Duodenal mucosa (tissue), 2 donors: ENCODE data around the gene SESN3.
"Not testable (repeated sequence)": the region's sequence is repeated elsewhere in the genome, so short reads cannot be mapped to it uniquely, and the experiment has no call there.

Experiments used
- H3K27ac ChIP-seq: one replicate; pipeline ENCODE4 v1.7.0; 2013; ENCODE audit warnings: low read depth, low read length
- H3K27me3 ChIP-seq, 2 donors: one replicate each; pipeline ENCODE4 v1.7.0; 2013; ENCODE audit warnings: low read length in 2 of 2, control low read depth in 1 of 2; ENCODE audit not compliant: insufficient read depth in 2 of 2, control insufficient read depth in 1 of 2
- H3K36me3 ChIP-seq, 2 donors: one replicate each; pipeline ENCODE4 v1.7.0; 2013; ENCODE audit warnings: low read length in 2 of 2, control low read depth in 1 of 2; ENCODE audit not compliant: insufficient read depth in 2 of 2, control insufficient read depth in 1 of 2
- H3K4me1 ChIP-seq, 2 donors: one replicate each; pipeline ENCODE4 v1.7.0; 2013; ENCODE audit warnings: low read length in 2 of 2, control low read depth in 1 of 2; ENCODE audit not compliant: insufficient read depth in 2 of 2, control insufficient read depth in 1 of 2
- H3K4me3 ChIP-seq, 2 donors: one replicate each; pipeline ENCODE4 v1.7.0; 2013; ENCODE audit warnings: low read length in 2 of 2, low read depth in 1 of 2
- H3K9ac ChIP-seq, 2 donors: one replicate each; pipeline ENCODE4 v1.7.0; 2013; ENCODE audit warnings: low read length in 2 of 2, low read depth in 1 of 2
- H3K9me3 ChIP-seq, 2 donors: one replicate each; pipeline ENCODE4 v1.7.0; 2013; ENCODE audit warnings: low read length in 2 of 2, control low read depth in 1 of 2; ENCODE audit not compliant: control insufficient read depth in 1 of 2

Gene SESN3

GRCh38 chr11:95241681-95242081, 10.7 kb upstream of the SESN3 start:
- Histone ChIP-seq H3K9ac (no peak overlapping the region), H3K4me1 (peaks cover 0 to 16% of the 10 kb centered on the region in 2 donors), H3K36me3 (no peaks in the 10 kb centered on the region), H3K27me3 (no peaks in the 10 kb centered on the region), H3K4me3 (no peak overlapping the region), H3K9me3 (no peaks in the 10 kb centered on the region), H3K27ac (no peak overlapping the region)

GRCh38 chr11:95239871-95240649, 9.1 kb upstream of the SESN3 start:
- Histone ChIP-seq H3K27ac (no peak overlapping the region), H3K9me3 (no peaks in the 10 kb centered on the region), H3K9ac (no peak overlapping the region), H3K27me3 (no peaks in the 10 kb centered on the region), H3K36me3 (no peaks in the 10 kb centered on the region), H3K4me3 (no peak overlapping the region), H3K4me1 (peaks cover 0 to 16% of the 10 kb centered on the region in 2 donors)

- Histone ChIP-seq H3K27me3 (no peaks in the 10 kb centered on the region), H3K9ac (peak overlapping the region; percentile 15 to 77), H3K27ac (no peak overlapping the region), H3K4me1 (peaks cover 14 to 17% of the 10 kb centered on the region in 2 donors), H3K4me3 (peak overlapping the region; percentile 74 to 78), H3K9me3 (no peaks in the 10 kb centered on the region), H3K36me3 (no peaks in the 10 kb centered on the region)
Measured at GRCh38 chr11:95232666-95233065, 1.7 kb upstream of the SESN3 start.

- H3K27me3 ChIP-seq: no peaks in the 10 kb centered on the region
- peaks cover 14 to 17% of the 10 kb centered on the region in 2 donors for H3K4me1 ChIP-seq
- H3K9ac ChIP-seq: peak overlapping the region; percentile 77 to 85
- H3K9me3 ChIP-seq: no peaks in the 10 kb centered on the region
- H3K27ac ChIP-seq: peak overlapping the region; percentile 68
- H3K4me3 ChIP-seq: peak overlapping the region; percentile 74 to 78
- no peaks in the 10 kb centered on the region for H3K36me3 ChIP-seq
Measured at GRCh38 chr11:95231881-95232605, 1.0 kb upstream of the SESN3 start.

- Histone ChIP-seq H3K27me3 (no peaks in the 10 kb centered on the region), H3K4me3 (peak overlapping the region; percentile 71 to 80), H3K27ac (no peak overlapping the region), H3K9me3 (no peaks in the 10 kb centered on the region), H3K36me3 (no peaks in the 10 kb centered on the region), H3K9ac (peak overlapping the region; percentile 51 to 73), H3K4me1 (peaks cover 14 to 17% of the 10 kb centered on the region in 2 donors)
Measured at GRCh38 chr11:95230810-95231126, 234 bp downstream of the SESN3 start.

GRCh38 chr11:95229993-95230809, 801 bp downstream of the SESN3 start:
- H3K9ac ChIP-seq: peak overlapping the region; percentile 51 to 73
- peak overlapping the region; percentile 71 to 80 for H3K4me3 ChIP-seq
- H3K9me3 ChIP-seq: no peaks in the 10 kb centered on the region
- H3K36me3 ChIP-seq: no peaks in the 10 kb centered on the region
- H3K27ac ChIP-seq: no peak overlapping the region
- H3K27me3 ChIP-seq: no peaks in the 10 kb centered on the region
- H3K4me1 ChIP-seq: peaks cover 14 to 17% of the 10 kb centered on the region in 2 donors

GRCh38 chr11:95229199-95229992, 1.6 kb downstream of the SESN3 start:
- Histone ChIP-seq H3K9ac (peak overlapping the region; percentile 51 to 73), H3K4me3 (peak overlapping the region; percentile 71 to 80), H3K9me3 (no peaks in the 10 kb centered on the region), H3K4me1 (peaks cover 14 to 17% of the 10 kb centered on the region in 2 donors), H3K36me3 (no peaks in the 10 kb centered on the region), H3K27me3 (no peaks in the 10 kb centered on the region), H3K27ac (no peak overlapping the region)

- Histone ChIP-seq H3K27me3 (no peaks in the 10 kb centered on the region), H3K4me1 (peaks cover 14 to 17% of the 10 kb centered on the region in 2 donors), H3K36me3 (no peaks in the 10 kb centered on the region), H3K4me3 (no peak overlapping the region), H3K9ac (no peak overlapping the region), H3K27ac (no peak overlapping the region), H3K9me3 (no peaks in the 10 kb centered on the region)
Measured at GRCh38 chr11:95228081-95228749, 2.8 kb downstream of the SESN3 start.

- not testable (repeated sequence) for H3K4me3 ChIP-seq, H3K9me3 ChIP-seq, H3K36me3 ChIP-seq, H3K9ac ChIP-seq, H3K4me1 ChIP-seq, H3K27me3 ChIP-seq, H3K27ac ChIP-seq
Measured at GRCh38 chr11:95227060-95227459, 3.9 kb downstream of the SESN3 start.
